Heart right ventricle (tissue), 16 donors: Measurements from ENCODE around the gene MAZ. TPM values are rescaled to one million over a fixed set of nuclear protein-coding genes. Genes with fewer than 3 reads are reported as not detected.
"Not testable (repeated sequence)": the region's sequence is repeated elsewhere in the genome, so short reads cannot be mapped to it uniquely, and the experiment has no call there.

Experiments
- ATAC-seq, 8 donors: fragments of 200-7000 bp; cut with Tn5 transposase; one replicate each; pipeline ENCODE4 v1.9.1; 2020; ENCODE audit warnings: mild to moderate bottlenecking in 8 of 8, moderate library complexity in 8 of 8, moderate number of reproducible peaks in 1 of 8
- DNase-seq, 2 donors: peaks; one replicate each; pipeline ENCODE4 v3.0.0-alpha.2; 2020
- H3K27ac ChIP-seq, 10 donors: fragments of 200-600 bp; sonication (generic) in 2 of 10; one replicate each; pipeline versions ENCODE4 v1.5.0 to v1.8.0; 2020 to 2022; ENCODE audit warnings: mild to moderate bottlenecking in 3 of 10
- H3K27me3 ChIP-seq, 7 donors: fragments of 200-600 bp; one replicate each; pipeline ENCODE4 v1.8.0; 2021 to 2022; ENCODE audit warnings: mild to moderate bottlenecking in 2 of 7
- H3K36me3 ChIP-seq, 9 donors: fragments of 200-600 bp; sonication (generic) in 1 of 9; one replicate each; pipeline versions ENCODE4 v1.5.0 to v1.8.0; 2020 to 2022; ENCODE audit warnings: mild to moderate bottlenecking in 2 of 9
- H3K4me1 ChIP-seq, 9 donors: fragments of 200-600 bp; sonication (generic) in 1 of 9; one replicate each; pipeline versions ENCODE4 v1.5.0 to v1.8.0; 2020 to 2022; ENCODE audit warnings: mild to moderate bottlenecking in 4 of 9
- H3K4me3 ChIP-seq, 10 donors: fragments of 200-600 bp; sonication (generic) in 2 of 10; one replicate each; pipeline versions ENCODE4 v1.5.0 to v1.8.0; 2020 to 2022; ENCODE audit warnings: mild to moderate bottlenecking in 7 of 10, moderate library complexity in 2 of 10
- H3K9me3 ChIP-seq, 11 donors: fragments of 200-600 bp in 10 of 11; sonication (generic) in 2 of 11; one replicate each; pipeline versions ENCODE4 v1.5.0 to v1.8.0; 2013 to 2022; ENCODE audit warnings: mild to moderate bottlenecking in 2 of 11, control low read depth in 1 of 11, moderate library complexity in 1 of 11
- CTCF ChIP-seq, 9 donors: fragments of 200-600 bp; sonication (generic) in 2 of 9; IDR thresholded peaks; one replicate each; pipeline versions ENCODE4 v1.5.0 to v1.8.0; 2021 to 2022; ENCODE audit warnings: antibody characterized with exemption in 9 of 9, mild to moderate bottlenecking in 5 of 9, moderate library complexity in 1 of 9
- WGBS, 2 donors: extraction: QIAGEN DNeasy Blood & Tissue Kit; methylation state at CpG; one replicate each; pipeline ENCODE4 v1.1.7; 2013; ENCODE audit warnings: inconsistent platforms in 1 of 2; 5-methylcytosine and 5-hydroxymethylcytosine counted together
- intact Hi-C, 10 donors: fragments of 100-400 bp; cut with DNase I; formaldehyde crosslinking; loops; one replicate each; pipeline versions ENCODE4 v1.11.1 to v1.14.2; 2022
- polyA plus RNA-seq, 2 donors: library from polyadenylated mRNA; stranded (reverse); fragments of 200-250 nt; gene quantifications; one replicate each; pipeline ENCODE4 v1.2.3, GENCODE V29; 2013
- total RNA-seq, 10 donors: library from RNA; stranded (reverse); fragmentation: NEBNext Ultra II Directional in 3 of 10; extraction: Animal tissue kit (Norgen Biotek cat#: 25700) in 3 of 10; gene quantifications; one replicate each; pipeline versions ENCODE4 v1.2.1 to v1.2.4, GENCODE V29; 2021 to 2023
- donor health status: Arrhythmogenic right ventricular cardiomyopathy.
- donor health status: ischemic (EF 13 %, LVEDD 7.1; RV severe dilation, severe dysfunction).
- donor health status: healthy with polysubstance abuse.
- donor health status: DM: no; HTN: yes; CAD: no.
- donor health status: DM: no; HTN: no; CAD: no.
- donor health status: ischemic (EF 25% LVEDD 6.9; RV normal size, moderate dysfunction).
- donor health status: ischemic (EF 25% LVEDD 5.7; RV mildly dilated, moderate dysfunction).
- donor health status: healthy.
- donor health status: DM: yes; HTN: yes; CAD: no.
- donor health status: Ischemic cardiomyopathy.
- donor health status: ischemic (EF 35%, LVEDD 5.7; RV mildly dilated, moderate dysfunction).
- donor health status: nonischemic (EF 11% LVEDD 7.7; RV severe dilation, severe dysfunction).
- donor health status: DM: yes; HTN: yes; CAD: no.
- donor health status: PGD.
- donor health status: ischemic (EF 29% LVEDD 5.4; RV normal size, mild dysfunction).
- donor health status: nonischemic (EF 23%, LVEDD 6.1; RV moderate dilation, normal function).

MAZ gene
- total and polyA plus RNA-seq, 12 donors, result 44.2 to 115 (median 66.3) TPM

GRCh38 chr16:29770250-29770929 is 35.9 kb upstream of the MAZ start:
- TF ChIP-seq CTCF (IDR thresholded peaks at IDR 0.05), result no peak
- Histone ChIP-seq H3K4me1 (peaks cover 0 to 3% (median 0%) of the 10 kb centered on the region in 9 donors), H3K27me3 (no peaks in the 10 kb centered on the region), H3K36me3 (no peaks in the 10 kb centered on the region), H3K27ac (no peak overlapping the region), H3K9me3 (no peaks in the 10 kb centered on the region), H3K4me3 (no peak overlapping the region)
- DNase-seq, result no peak
- intact Hi-C loops, result loop anchor here in 1 of 10 donors (10.0 kb wide), 1 partner anchor 56 kb away; no protein-coding TSS in a partner anchor
- ATAC-seq, result no peak
- 71 to 78% methylated on average over 7 of the region's 7 CpGs for WGBS, 2 donors

- not testable (repeated sequence) for H3K27me3 ChIP-seq, DNase-seq, H3K9me3 ChIP-seq, ATAC-seq, H3K4me3 ChIP-seq, H3K36me3 ChIP-seq, H3K4me1 ChIP-seq, H3K27ac ChIP-seq
- intact Hi-C loops, result loop anchor here in 1 of 10 donors (10.0 kb wide), 1 partner anchor 58 kb away; no protein-coding TSS in a partner anchor
- 84 to 86% methylated on average over 7 of the region's 7 CpGs for WGBS, 2 donors
Measured at GRCh38 chr16:29772330-29772729, 34.0 kb upstream of the MAZ start.

GRCh38 chr16:29774730-29775129 is 31.6 kb upstream of the MAZ start:
- Histone ChIP-seq H3K27ac (no peak overlapping the region), H3K4me3 (no peak overlapping the region), H3K27me3 (peaks cover 0 to 16% (median 0%) of the 10 kb centered on the region in 7 donors), H3K9me3 (no peaks in the 10 kb centered on the region), H3K36me3 (no peaks in the 10 kb centered on the region), H3K4me1 (peaks cover 0 to 3% (median 0%) of the 10 kb centered on the region in 9 donors)
- WGBS, 2 donors, result 90 to 94% methylated on average over 5 of the region's 5 CpGs
- DNase-seq, result no peak
- intact Hi-C loops, result loop anchor here in 1 of 10 donors (10.0 kb wide), 1 partner anchor 60 kb away; no protein-coding TSS in a partner anchor
- no peak for ATAC-seq
- TF ChIP-seq CTCF (IDR thresholded peaks at IDR 0.05), result no peak

GRCh38 chr16:29775742-29776408 is 30.5 kb upstream of the MAZ start:
- Histone ChIP-seq H3K36me3 (no peaks in the 10 kb centered on the region), H3K27me3 (peaks cover 0 to 27% (median 4%) of the 10 kb centered on the region in 7 donors), H3K4me3 (no peak overlapping the region), H3K4me1 (peaks cover 0 to 3% (median 0%) of the 10 kb centered on the region in 9 donors), H3K9me3 (no peaks in the 10 kb centered on the region), H3K27ac (no peak overlapping the region)
- 59 to 64% methylated on average over 4 of the region's 4 CpGs for WGBS, 2 donors
- ATAC-seq, result no peak
- no peak for DNase-seq
- intact Hi-C loops, result loop anchor here in 1 of 10 donors (10.0 kb wide), 1 partner anchor 61 kb away; no protein-coding TSS in a partner anchor
- no peak for TF ChIP-seq CTCF (IDR thresholded peaks at IDR 0.05)
